CD4-positive, alpha-beta T cell treated with Interleukin-15 for 1 hour (primary cell): Measurements from ENCODE around the gene DDC.
"Not testable (repeated sequence)": the region's sequence is repeated elsewhere in the genome, so short reads cannot be mapped to it uniquely, and the experiment has no call there.

ENCODE experiments used
- DNase-seq: peaks from one replicate; pipeline ENCODE4 v3.0.0-alpha.2; 2020

The DDC gene

DNA sequence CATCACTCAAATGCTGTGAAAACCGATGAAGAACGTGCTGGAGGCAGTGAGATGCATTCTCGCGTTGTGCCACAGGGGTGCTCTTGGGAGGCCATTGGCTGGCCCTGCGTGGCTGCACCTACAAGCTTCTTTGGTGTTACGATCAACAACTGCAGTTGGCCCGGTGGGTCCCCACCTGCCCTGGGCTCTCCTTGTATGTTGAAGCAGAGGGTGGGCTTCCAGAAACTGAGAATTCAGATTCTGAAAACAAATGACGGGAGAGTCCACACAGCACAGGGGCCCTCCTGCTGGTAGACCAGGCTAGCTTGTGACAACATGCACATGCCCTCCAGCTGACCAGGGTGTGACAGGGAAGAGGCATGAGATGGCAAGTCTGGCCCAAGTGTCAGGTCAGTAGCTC lies 23.7 kb upstream of the DDC start:
- DNase-seq = no peak

GRCh38 chr7:50587737-50588136 lies 22.5 kb upstream of the DDC start:
- DNase-seq = no peak

- DNase-seq = no peak
Observed at GRCh38 chr7:50584793-50585408, 19.7 kb upstream of the DDC start.

- no peak for DNase-seq
Observed at GRCh38 chr7:50584386-50584785, 19.2 kb upstream of the DDC start.

DNA sequence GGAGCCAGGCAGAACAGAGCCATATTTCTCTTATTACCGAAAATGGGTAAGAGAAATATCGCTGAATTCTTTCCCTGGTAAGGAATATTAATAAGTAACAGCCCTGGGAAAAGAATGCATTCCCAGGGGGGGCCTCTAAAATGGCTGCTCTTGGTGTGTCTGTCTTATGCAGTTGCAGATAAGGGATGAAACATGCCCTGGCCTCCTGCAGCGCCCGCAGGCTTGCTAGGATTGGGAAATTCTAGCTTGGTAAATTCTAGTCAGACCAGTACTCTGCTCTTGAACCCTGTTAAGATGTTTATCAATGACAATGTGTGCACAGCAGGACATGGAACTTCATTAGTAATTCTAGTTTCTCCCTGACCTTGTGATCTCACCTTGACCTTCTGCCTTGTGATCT lies 18.1 kb upstream of the DDC start:
- not testable (repeated sequence) for DNase-seq

GRCh38 chr7:50582271-50582670 lies 17.1 kb upstream of the DDC start:
- DNase-seq = not testable (repeated sequence)

- not testable (repeated sequence) for DNase-seq
Observed at GRCh38 chr7:50580666-50581065, 15.5 kb upstream of the DDC start.

- no peak for DNase-seq
Observed at GRCh38 chr7:50580057-50580456, 14.9 kb upstream of the DDC start.

DNA sequence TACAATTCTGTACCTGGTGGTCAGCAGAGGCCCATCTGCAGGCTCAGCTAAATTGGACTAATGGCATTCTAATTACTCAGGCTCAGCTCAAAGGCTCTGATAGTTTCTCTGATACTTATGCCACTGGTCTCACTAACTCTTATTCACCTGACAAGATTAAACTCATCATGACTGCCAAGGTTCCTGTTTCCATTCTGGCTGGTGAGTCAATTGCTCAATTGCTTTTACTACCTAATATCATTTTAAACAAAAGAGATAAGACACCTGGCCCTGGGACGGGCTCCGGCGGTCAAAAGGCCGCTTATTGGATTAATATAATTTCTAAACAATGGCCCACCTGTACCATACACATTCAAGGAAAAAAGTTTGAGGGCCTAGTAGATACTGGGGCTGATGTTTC lies 12.9 kb upstream of the DDC start:
- not testable (repeated sequence) for DNase-seq

DNA sequence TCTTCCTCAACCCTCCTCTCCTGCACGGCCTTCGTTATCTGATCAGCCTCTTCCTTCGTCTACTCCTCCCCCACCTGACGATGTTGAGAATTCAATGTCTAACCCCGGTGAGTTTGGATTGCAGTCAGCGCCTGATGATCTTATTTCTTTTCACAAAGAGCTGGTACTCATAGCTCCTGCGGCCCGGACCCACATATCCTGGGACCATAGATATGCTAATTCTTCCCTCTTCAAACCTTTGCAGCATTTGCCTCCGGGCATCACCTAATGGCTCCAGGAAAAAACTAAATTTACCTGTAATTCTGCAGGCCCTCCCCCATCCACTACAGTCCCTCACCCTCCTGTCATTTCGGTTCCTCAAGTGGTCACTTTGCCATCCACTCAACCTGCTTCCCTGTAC lies 12.4 kb upstream of the DDC start:
- no peak for DNase-seq

GRCh38 chr7:50576388-50576787 lies 11.2 kb upstream of the DDC start:
- DNase-seq = not testable (repeated sequence)

DNA sequence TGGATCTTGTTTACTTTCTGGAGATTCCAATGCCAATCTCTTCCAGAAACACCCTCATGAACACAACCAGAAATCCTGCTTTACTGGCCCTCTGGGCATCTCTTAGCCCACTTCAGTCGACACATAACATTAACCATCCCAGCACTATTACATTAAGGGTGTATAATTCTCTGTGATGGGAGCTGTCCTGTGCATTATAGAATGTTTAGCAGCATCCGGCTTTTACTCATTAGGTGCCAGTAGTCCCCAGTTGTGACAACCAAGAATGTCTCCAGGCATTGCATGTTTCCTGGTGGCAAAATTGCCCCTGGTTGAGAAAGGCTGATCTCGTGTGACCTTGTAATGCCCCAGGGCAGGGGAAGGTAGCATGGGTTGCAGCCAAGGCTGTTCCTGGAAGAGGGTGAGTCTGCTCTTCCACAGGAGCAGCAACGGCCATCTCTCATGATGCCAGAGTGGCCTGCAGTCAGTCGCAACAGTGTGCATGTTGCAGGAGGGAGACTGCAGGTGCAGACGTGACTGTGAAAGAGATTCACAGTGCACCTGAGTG lies 2.6 kb upstream of the DDC start:
- DNase-seq = no peak

- DNase-seq = no peak
Observed at GRCh38 chr7:50565977-50566376, 772 bp upstream of the DDC start.

DNA sequence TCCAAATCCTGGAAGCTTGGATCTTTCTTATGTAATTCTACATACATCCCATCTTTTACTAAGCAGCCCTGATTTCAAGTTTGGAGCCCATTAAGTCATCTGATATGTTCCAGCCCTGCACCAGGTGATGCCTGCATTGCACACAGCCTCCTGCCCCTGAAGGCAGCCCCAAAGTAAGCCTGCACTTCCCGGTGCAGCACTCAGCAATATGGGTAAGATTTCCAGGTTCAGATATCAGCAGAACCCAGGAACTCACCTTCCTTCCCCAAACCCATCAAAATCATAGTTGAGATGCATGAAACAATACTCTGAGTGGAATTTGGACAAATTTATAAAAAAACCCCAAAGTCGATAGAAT lies 333 bp upstream of the DDC start:
- DNase-seq = no peak

GRCh38 chr7:50564171-50564570 lies 1.0 kb downstream of the DDC start:
- DNase-seq = no peak

GRCh38 chr7:50562136-50562535 lies 3.1 kb downstream of the DDC start:
- DNase-seq = no peak

DNA sequence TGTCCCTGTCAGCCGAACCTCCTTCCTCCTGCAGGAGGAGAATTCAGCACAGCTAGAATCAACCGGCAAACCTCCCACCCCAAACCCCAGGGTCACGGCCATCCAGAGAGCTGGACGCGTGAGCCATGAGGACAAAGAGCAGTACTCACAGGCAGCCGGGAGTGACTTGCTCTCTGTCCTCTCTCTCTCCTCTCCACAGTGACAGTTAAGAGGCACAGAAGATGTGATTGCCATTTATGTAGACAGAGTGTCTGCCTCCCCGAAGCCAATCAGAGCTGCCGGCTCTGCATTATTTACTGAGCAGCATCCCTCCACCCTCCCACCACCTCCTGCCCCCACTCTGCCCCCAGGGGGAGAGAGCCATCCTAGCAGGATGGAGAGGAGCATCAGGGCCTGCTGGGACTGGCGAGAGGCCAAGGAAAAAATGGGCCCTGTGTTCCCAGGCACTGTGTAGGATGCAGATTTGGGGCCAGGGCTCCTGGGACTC lies 4.3 kb downstream of the DDC start:
- no peak for DNase-seq

- DNase-seq = no peak
Observed at GRCh38 chr7:50559881-50560280, 5.3 kb downstream of the DDC start.

GRCh38 chr7:50558294-50559053 lies 6.7 kb downstream of the DDC start:
- DNase-seq = no peak

GRCh38 chr7:50557099-50557498 lies 8.1 kb downstream of the DDC start:
- DNase-seq = no peak

GRCh38 chr7:50556247-50556991 lies 8.8 kb downstream of the DDC start:
- no peak for DNase-seq

GRCh38 chr7:50555594-50556140 lies 9.5 kb downstream of the DDC start:
- DNase-seq = no peak
